AG08395 (cell line): Measurements from ENCODE around the gene CIZ1.
A peak's percentile ranks its signal among the peaks of the same experiment; 100 is the strongest.
"Not testable (repeated sequence)": the region's sequence is repeated elsewhere in the genome, so short reads cannot be mapped to it uniquely, and the experiment has no call there.

Experiments used
- DNase-seq: peaks from one replicate; pipeline ENCODE4 v3.0.0; 2012; ENCODE audit warnings: mixed read lengths, low spot score

The CIZ1 gene

GRCh38 chr9:128145951-128146351 lies 45.4 kb downstream of the CIZ1 start:
- DNase-seq = no peak

GRCh38 chr9:128145536-128145935 lies 45.8 kb downstream of the CIZ1 start:
- no peak for DNase-seq

- DNase-seq = no peak
Measured at GRCh38 chr9:128144239-128145181, 46.9 kb downstream of the CIZ1 start.

GRCh38 chr9:128143525-128144238 lies 47.7 kb downstream of the CIZ1 start:
- DNase-seq = no peak

- DNase-seq = no peak
Measured at GRCh38 chr9:128142596-128142995, 48.8 kb downstream of the CIZ1 start.

- no peak for DNase-seq
Measured at GRCh38 chr9:128142061-128142460, 49.3 kb downstream of the CIZ1 start.

GRCh38 chr9:128141604-128142003 lies 49.8 kb downstream of the CIZ1 start:
- DNase-seq = no peak

- no peak for DNase-seq
Measured at GRCh38 chr9:128139621-128140020, 51.8 kb downstream of the CIZ1 start.

GRCh38 chr9:128138001-128138400 lies 53.4 kb downstream of the CIZ1 start:
- no peak for DNase-seq

GRCh38 chr9:128136816-128137793 lies 54.3 kb downstream of the CIZ1 start:
- peak; percentile 76 for DNase-seq

GRCh38 chr9:128135561-128135960 lies 55.8 kb downstream of the CIZ1 start:
- not testable (repeated sequence) for DNase-seq

GRCh38 chr9:128132139-128132538 lies 59.2 kb downstream of the CIZ1 start:
- not testable (repeated sequence) for DNase-seq

GRCh38 chr9:128131346-128131745 lies 60.0 kb downstream of the CIZ1 start:
- not testable (repeated sequence) for DNase-seq

- DNase-seq = not testable (repeated sequence)
Measured at GRCh38 chr9:128130651-128131050, 60.7 kb downstream of the CIZ1 start.

- DNase-seq = not testable (repeated sequence)
Measured at GRCh38 chr9:128129976-128130590, 61.3 kb downstream of the CIZ1 start.

- DNase-seq = no peak
Measured at GRCh38 chr9:128128836-128129590, 62.4 kb downstream of the CIZ1 start.

GRCh38 chr9:128127990-128128835 lies 63.2 kb downstream of the CIZ1 start:
- peak; percentile 89 for DNase-seq

GRCh38 chr9:128127568-128127989 lies 63.8 kb downstream of the CIZ1 start, which contains the start of gene PTGES2:
Gene PTGES2, minus strand, starts transcription at chr9:128127729. Its CDS starts 12 bp downstream, at chr9:128127717.
- DNase-seq = peak; percentile 81

- DNase-seq = no peak
Measured at GRCh38 chr9:128125580-128126354, 65.6 kb downstream of the CIZ1 start.
